ENCODE measurements around the gene VAMP2.

- TF ChIP-seq RFX5 (IDR thresholded peaks at IDR 0.05; ENCODE audit: low read depth, low read length): no peak
- no peak for TF ChIP-seq ARID2 (IDR thresholded peaks at IDR 0.05)
- TF ChIP-seq KAT8 (IDR thresholded peaks at IDR 0.05; ENCODE audit: low read depth): no peak
- TF ChIP-seq ZNF174 (CRISPR knock-in tag; IDR thresholded peaks at IDR 0.05): no peak
- TF ChIP-seq ZBTB11 (CRISPR knock-in tag; IDR thresholded peaks at IDR 0.05): no peak
Observed at GRCh38 chr17:8192070-8192815, 29.5 kb upstream of the VAMP2 start.
